Loucy (cell line): ENCODE measurements around the gene NINL.
"Not testable (repeated sequence)": the region's sequence is repeated elsewhere in the genome, so short reads cannot be mapped to it uniquely, and the experiment has no call there.

Experiments used
- H2AFZ ChIP-seq: fragments of 200-600 bp; sonication (generic); 2 replicates; pipeline ENCODE4 v1.6.0; 2016; ENCODE audit warnings: antibody characterized with exemption, mild to moderate bottlenecking, low read length, moderate library complexity
- H3F3A ChIP-seq: fragments of 200-600 bp; 2 replicates; pipeline ENCODE4 v1.6.0; 2016; ENCODE audit warnings: antibody characterized with exemption, low read depth, mild to moderate bottlenecking
- H3K27me3 ChIP-seq: fragments of 200-600 bp; sonication (generic); 2 replicates; pipeline ENCODE4 v1.6.1; 2014; ENCODE audit warnings: low read length, mild to moderate bottlenecking; ENCODE audit not compliant: insufficient read depth, poor library complexity, severe bottlenecking
- H3K36me3 ChIP-seq: fragments of 200-600 bp; sonication (generic); 2 replicates; pipeline ENCODE4 v1.6.1; 2016; ENCODE audit warnings: low read length; ENCODE audit not compliant: insufficient read depth
- H3K4me1 ChIP-seq: fragments of 200-600 bp; sonication (generic); 2 replicates; pipeline ENCODE4 v1.5.1; 2014; ENCODE audit warnings: low read length, mild to moderate bottlenecking; ENCODE audit not compliant: insufficient read depth, poor library complexity, severe bottlenecking
- H3K4me2 ChIP-seq: fragments of 200-600 bp; sonication (generic); 2 replicates; pipeline ENCODE4 v1.6.0; 2014; ENCODE audit warnings: antibody characterized with exemption, low read length, low read depth, mild to moderate bottlenecking; ENCODE audit not compliant: poor library complexity, severe bottlenecking
- H3K4me3 ChIP-seq: fragments of 200-600 bp; sonication (generic); 2 replicates; pipeline ENCODE4 v1.5.1; 2014; ENCODE audit warnings: low read length, mild to moderate bottlenecking, mixed read lengths; ENCODE audit not compliant: poor library complexity, severe bottlenecking
- H3K79me2 ChIP-seq: fragments of 200-600 bp; sonication (generic); 2 replicates; pipeline ENCODE4 v1.6.1; 2014; ENCODE audit warnings: low read length; ENCODE audit not compliant: insufficient read depth
- H3K9ac ChIP-seq: fragments of 200-600 bp; sonication (generic); 2 replicates; pipeline ENCODE4 v1.6.0; 2014; ENCODE audit warnings: mild to moderate bottlenecking, low read depth, low read length, moderate library complexity; ENCODE audit not compliant: poor library complexity, severe bottlenecking
- H3K9me2 ChIP-seq: fragments of 200-600 bp; sonication (generic); replicated peaks from 2 replicates; pipeline ENCODE4 v1.6.1; 2016; ENCODE audit warnings: low read depth, low read length, mixed read lengths
- H3K9me3 ChIP-seq: fragments of 200-600 bp; sonication (generic); 2 replicates; pipeline ENCODE4 v1.6.1; 2014; ENCODE audit warnings: mild to moderate bottlenecking, antibody characterized with exemption, low read length, low read depth; ENCODE audit not compliant: insufficient read depth
- H4K20me1 ChIP-seq: fragments of 200-600 bp; sonication (generic); 2 replicates; pipeline ENCODE4 v1.6.0; 2014; ENCODE audit warnings: antibody characterized with exemption, low read length, mild to moderate bottlenecking; ENCODE audit not compliant: insufficient read depth, poor library complexity, severe bottlenecking
- EZH2phosphoT487 ChIP-seq: fragments of 200-600 bp; IDR thresholded peaks from 2 replicates; pipeline ENCODE4 v1.6.1; 2018; ENCODE audit warnings: antibody characterized with exemption, mild to moderate bottlenecking, moderate library complexity, borderline replicate concordance
- TF ChIP-seq, protein P1 (sequence below): fragments of 200-600 bp; sonication (generic); conservative IDR thresholded peaks from 2 replicates; pipeline ENCODE4 v1.5.1; 2014; ENCODE audit warnings: mild to moderate bottlenecking, antibody characterized with exemption, low read length

The NINL gene

DNA sequence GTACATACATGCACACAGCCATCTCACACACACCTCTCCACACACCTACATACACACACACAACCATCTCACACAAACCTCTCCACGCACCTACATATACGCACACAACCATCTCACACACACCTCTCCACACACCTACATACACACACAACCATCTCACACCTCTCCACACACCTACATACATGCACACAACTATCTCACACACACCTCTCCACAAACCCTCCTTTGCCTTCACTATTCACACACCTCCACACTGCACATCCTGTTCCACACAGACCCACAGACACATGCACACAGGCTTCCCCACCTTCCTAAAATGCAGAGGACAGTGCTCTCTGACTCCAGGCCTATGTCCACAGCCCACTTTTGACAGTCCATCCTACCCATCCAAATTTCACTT lies 16.3 kb upstream of the NINL start:
- Histone ChIP-seq H3K36me3 (no peaks in the 10 kb centered on the region), H3K4me3 (no peak overlapping the region), H3K79me2 (no peaks in the 10 kb centered on the region), H4K20me1 (no peaks in the 10 kb centered on the region), H3K27me3 (no peaks in the 10 kb centered on the region), H3K9me2 (no peaks in the 10 kb centered on the region), H2AFZ (no peak overlapping the region), H3K9me3 (no peaks in the 10 kb centered on the region), H3K4me1 (no peaks in the 10 kb centered on the region), H3K4me2 (no peak overlapping the region), H3F3A (no peaks in the 10 kb centered on the region), H3K9ac (no peak overlapping the region)
- TF ChIP-seq, protein P1, sequence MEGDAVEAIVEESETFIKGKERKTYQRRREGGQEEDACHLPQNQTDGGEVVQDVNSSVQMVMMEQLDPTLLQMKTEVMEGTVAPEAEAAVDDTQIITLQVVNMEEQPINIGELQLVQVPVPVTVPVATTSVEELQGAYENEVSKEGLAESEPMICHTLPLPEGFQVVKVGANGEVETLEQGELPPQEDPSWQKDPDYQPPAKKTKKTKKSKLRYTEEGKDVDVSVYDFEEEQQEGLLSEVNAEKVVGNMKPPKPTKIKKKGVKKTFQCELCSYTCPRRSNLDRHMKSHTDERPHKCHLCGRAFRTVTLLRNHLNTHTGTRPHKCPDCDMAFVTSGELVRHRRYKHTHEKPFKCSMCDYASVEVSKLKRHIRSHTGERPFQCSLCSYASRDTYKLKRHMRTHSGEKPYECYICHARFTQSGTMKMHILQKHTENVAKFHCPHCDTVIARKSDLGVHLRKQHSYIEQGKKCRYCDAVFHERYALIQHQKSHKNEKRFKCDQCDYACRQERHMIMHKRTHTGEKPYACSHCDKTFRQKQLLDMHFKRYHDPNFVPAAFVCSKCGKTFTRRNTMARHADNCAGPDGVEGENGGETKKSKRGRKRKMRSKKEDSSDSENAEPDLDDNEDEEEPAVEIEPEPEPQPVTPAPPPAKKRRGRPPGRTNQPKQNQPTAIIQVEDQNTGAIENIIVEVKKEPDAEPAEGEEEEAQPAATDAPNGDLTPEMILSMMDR: no peak
- no peak for TF ChIP-seq EZH2phosphoT487

GRCh38 chr20:25600632-25601031 lies 15.3 kb upstream of the NINL start:
- TF ChIP-seq, protein P1: no peak
- no peak for TF ChIP-seq EZH2phosphoT487
- Histone ChIP-seq H3K27me3 (no peaks in the 10 kb centered on the region), H3K79me2 (no peaks in the 10 kb centered on the region), H3K9me3 (no peaks in the 10 kb centered on the region), H3K36me3 (no peaks in the 10 kb centered on the region), H3F3A (no peaks in the 10 kb centered on the region), H3K4me3 (no peak overlapping the region), H3K4me2 (no peak overlapping the region), H2AFZ (no peak overlapping the region), H3K4me1 (no peaks in the 10 kb centered on the region), H4K20me1 (no peaks in the 10 kb centered on the region), H3K9ac (no peak overlapping the region), H3K9me2 (no peaks in the 10 kb centered on the region)

GRCh38 chr20:25592135-25592852 lies 7.0 kb upstream of the NINL start:
- Histone ChIP-seq H3K4me3 (no peak overlapping the region), H3K9ac (no peak overlapping the region), H3K79me2 (no peaks in the 10 kb centered on the region), H3K27me3 (no peaks in the 10 kb centered on the region), H3K4me1 (no peaks in the 10 kb centered on the region), H4K20me1 (no peaks in the 10 kb centered on the region), H3K36me3 (no peaks in the 10 kb centered on the region), H2AFZ (no peak overlapping the region), H3K9me3 (no peaks in the 10 kb centered on the region), H3K9me2 (no peaks in the 10 kb centered on the region), H3K4me2 (no peak overlapping the region), H3F3A (no peaks in the 10 kb centered on the region)
- TF ChIP-seq, protein P1: no peak
- no peak for TF ChIP-seq EZH2phosphoT487

- H3K27me3 ChIP-seq, H3K4me1 ChIP-seq, H3K4me3 ChIP-seq, H3K9me3 ChIP-seq, H3K79me2 ChIP-seq, H4K20me1 ChIP-seq, H3F3A ChIP-seq, H3K4me2 ChIP-seq, H3K9ac ChIP-seq, H3K9me2 ChIP-seq, H3K36me3 ChIP-seq, H2AFZ ChIP-seq: not testable (repeated sequence)
These were observed 5.4 kb upstream of the NINL start for GRCh38 chr20:25590778-25591177.
